Measurements from ENCODE around the gene CFC1B.
"Not testable (repeated sequence)": the region's sequence is repeated elsewhere in the genome, so short reads cannot be mapped to it uniquely, and the experiment has no call there.

CFC1B gene

GRCh38 chr2:130520992-130521391 is at the start of gene CFC1B:
Gene CFC1B (plus strand): TSS chr2:130521222. CDS start chr2:130521485, 263 bp downstream.
- DNase-seq (ENCODE audit: low read depth in 2 of 2): not testable (repeated sequence)

GRCh38 chr2:130491073-130491472 is 29.9 kb upstream of the CFC1B start:
- DNase-seq (ENCODE audit: low read depth in 2 of 2): not testable (repeated sequence)

- DNase-seq (ENCODE audit: low read depth in 2 of 2): not testable (repeated sequence)
Observed at GRCh38 chr2:130509228-130509627, 11.8 kb upstream of the CFC1B start, which contains the start of gene POTEI. Gene POTEI (minus strand): TSS chr2:130509328. CDS start chr2:130509235, 93 bp downstream.

GRCh38 chr2:130510807-130511746 is 9.9 kb upstream of the CFC1B start:
- DNase-seq (ENCODE audit: low read depth in 2 of 2): not testable (repeated sequence)

GRCh38 chr2:130511747-130512451 is 9.1 kb upstream of the CFC1B start:
- not testable (repeated sequence) for DNase-seq (ENCODE audit: low read depth in 2 of 2)

- not testable (repeated sequence) for DNase-seq (ENCODE audit: low read depth in 2 of 2)
Observed at GRCh38 chr2:130518516-130519106, 2.4 kb upstream of the CFC1B start.

- DNase-seq (ENCODE audit: low read depth in 2 of 2): not testable (repeated sequence)
Observed at GRCh38 chr2:130522390-130522789, 1.4 kb downstream of the CFC1B start.

GRCh38 chr2:130527365-130527967 is 6.4 kb downstream of the CFC1B start:
- not testable (repeated sequence) for DNase-seq (ENCODE audit: low read depth in 2 of 2)

GRCh38 chr2:130529545-130529944 is 8.5 kb downstream of the CFC1B start:
- DNase-seq (ENCODE audit: low read depth in 2 of 2): not testable (repeated sequence)

GRCh38 chr2:130530212-130530611 is 9.2 kb downstream of the CFC1B start:
- DNase-seq (ENCODE audit: low read depth in 2 of 2): not testable (repeated sequence)

- not testable (repeated sequence) for DNase-seq (ENCODE audit: low read depth in 2 of 2)
Observed at GRCh38 chr2:130531225-130531624, 10.2 kb downstream of the CFC1B start.

- DNase-seq (ENCODE audit: low read depth in 2 of 2): not testable (repeated sequence)
Observed at GRCh38 chr2:130531672-130532071, 10.7 kb downstream of the CFC1B start.

GRCh38 chr2:130536654-130537053 is 15.6 kb downstream of the CFC1B start:
- DNase-seq (ENCODE audit: low read depth in 2 of 2): not testable (repeated sequence)

GRCh38 chr2:130538271-130538670 is 17.2 kb downstream of the CFC1B start:
- DNase-seq (ENCODE audit: low read depth in 2 of 2): not testable (repeated sequence)

GRCh38 chr2:130542789-130543188 is 21.8 kb downstream of the CFC1B start:
- DNase-seq (ENCODE audit: low read depth in 2 of 2): not testable (repeated sequence)

- DNase-seq (ENCODE audit: low read depth in 2 of 2): not testable (repeated sequence)
Observed at GRCh38 chr2:130543785-130544528, 22.9 kb downstream of the CFC1B start.

- DNase-seq (ENCODE audit: low read depth in 2 of 2): not testable (repeated sequence)
Observed at GRCh38 chr2:130544978-130545377, 24.0 kb downstream of the CFC1B start.

- DNase-seq (ENCODE audit: low read depth in 2 of 2): not testable (repeated sequence)
Observed at GRCh38 chr2:130548418-130548817, 27.4 kb downstream of the CFC1B start.

GRCh38 chr2:130549475-130549874 is 28.5 kb downstream of the CFC1B start:
- DNase-seq (ENCODE audit: low read depth in 2 of 2): not testable (repeated sequence)

GRCh38 chr2:130554178-130554577 is 33.2 kb downstream of the CFC1B start:
- DNase-seq (ENCODE audit: low read depth in 2 of 2): not testable (repeated sequence)

- not testable (repeated sequence) for DNase-seq (ENCODE audit: low read depth in 2 of 2)
Observed at GRCh38 chr2:130556441-130556840, 35.4 kb downstream of the CFC1B start.
